ENCODE results near the gene EEIG1.
A peak's percentile ranks its signal among the peaks of the same experiment; 100 is the strongest.

Gene EEIG1

GRCh38 chr9:127973169-127974000, 7.4 kb downstream of the EEIG1 start:
- no peak for DNase-seq

GRCh38 chr9:127972236-127972871, 8.4 kb downstream of the EEIG1 start:
- no peak for DNase-seq

GRCh38 chr9:127971357-127972235, 9.2 kb downstream of the EEIG1 start:
- DNase-seq = no peak

- DNase-seq = no peak
Observed at GRCh38 chr9:127970401-127971313, 10.1 kb downstream of the EEIG1 start.

GRCh38 chr9:127968700-127969383, 11.9 kb downstream of the EEIG1 start:
- peak; percentile 41 for DNase-seq

GRCh38 chr9:127968042-127968441, 12.7 kb downstream of the EEIG1 start:
- DNase-seq = no peak

GRCh38 chr9:127967151-127967809, 13.5 kb downstream of the EEIG1 start:
- no peak for DNase-seq

GRCh38 chr9:127966416-127967150, 14.2 kb downstream of the EEIG1 start:
- no peak for DNase-seq

- DNase-seq = no peak
Observed at GRCh38 chr9:127965953-127966352, 14.8 kb downstream of the EEIG1 start.

GRCh38 chr9:127963359-127964064, 17.3 kb downstream of the EEIG1 start:
- no peak for DNase-seq

- DNase-seq = no peak
Observed at GRCh38 chr9:127963041-127963358, 17.8 kb downstream of the EEIG1 start.

- no peak for DNase-seq
Observed at GRCh38 chr9:127962278-127962677, 18.5 kb downstream of the EEIG1 start.

- no peak for DNase-seq
Observed at GRCh38 chr9:127961613-127962155, 19.1 kb downstream of the EEIG1 start.

GRCh38 chr9:127961155-127961490, 19.7 kb downstream of the EEIG1 start:
- no peak for DNase-seq

GRCh38 chr9:127960410-127961154, 20.2 kb downstream of the EEIG1 start:
- no peak for DNase-seq

GRCh38 chr9:127959841-127960409, 20.9 kb downstream of the EEIG1 start:
- no peak for DNase-seq

GRCh38 chr9:127959398-127959797, 21.4 kb downstream of the EEIG1 start:
- DNase-seq = no peak

GRCh38 chr9:127958728-127959127, 22.1 kb downstream of the EEIG1 start:
- DNase-seq = no peak

Measured in hematopoietic multipotent progenitor cell treated with erythropoietin and hydrocortisone succinate and interleukin-3 and kit ligand, for 8 days (in vitro differentiated cells).